GM18870 (cell line): Measurements from ENCODE around the gene HM13.
"Not testable (repeated sequence)": the region's sequence is repeated elsewhere in the genome, so short reads cannot be mapped to it uniquely, and the experiment has no call there.

Experiments used
- ATAC-seq: cut with Tn5 transposase; IDR thresholded peaks from one replicate; pipeline ENCODE4 v1.9.1; 2021; ENCODE audit warnings: moderate library complexity; ENCODE audit not compliant: unreplicated experiment

Gene HM13

GRCh38 chr20:31581391-31581790 is 67.1 kb downstream of the HM13 start:
- no peak for ATAC-seq

DNA sequence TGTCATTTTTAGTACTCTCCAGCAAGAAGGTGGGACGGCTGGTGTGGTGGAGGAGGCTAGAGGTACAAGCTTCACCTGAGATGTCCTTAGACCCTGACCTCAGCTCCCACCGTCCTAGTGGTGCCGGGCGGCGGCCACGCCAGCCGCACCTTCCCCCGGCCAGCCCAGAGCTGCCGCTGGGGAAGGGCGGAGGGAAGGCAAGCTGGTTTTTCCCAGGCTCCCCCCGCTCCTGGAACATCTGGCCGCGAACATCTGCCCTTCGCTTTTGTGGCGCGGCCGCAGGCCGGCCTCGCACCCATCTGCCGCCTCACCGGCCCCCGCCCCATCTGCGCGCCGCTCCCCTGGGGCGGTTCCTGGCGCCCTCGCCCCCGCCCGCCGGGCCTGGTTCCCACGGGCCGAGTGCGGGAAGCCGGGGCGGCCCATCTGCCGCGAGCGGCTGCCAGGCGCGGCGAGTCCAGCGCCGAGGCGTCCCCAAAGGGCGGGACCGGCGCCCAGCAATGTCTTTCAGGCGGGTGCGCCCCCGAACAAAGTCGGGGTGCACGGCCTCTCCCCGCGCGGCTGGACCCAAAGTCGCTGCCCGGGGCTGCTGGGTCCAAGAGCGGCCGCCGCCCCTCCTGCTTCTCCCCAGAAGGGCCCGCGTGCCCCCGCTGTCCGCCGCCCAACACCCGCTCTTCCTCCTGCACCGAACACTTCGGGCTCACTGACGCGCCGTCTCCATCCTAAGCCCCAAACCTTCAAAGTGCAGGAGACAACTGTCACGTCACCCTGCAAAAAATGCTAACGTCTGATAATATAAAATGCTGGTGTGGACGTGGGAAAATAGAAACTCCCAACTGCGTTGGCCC is 73.5 kb downstream of the HM13 start:
- no peak for ATAC-seq

GRCh38 chr20:31590717-31591225 is 76.5 kb downstream of the HM13 start:
- ATAC-seq = no peak

- ATAC-seq = no peak
Measured at GRCh38 chr20:31593221-31594001, 79.2 kb downstream of the HM13 start.

- no peak for ATAC-seq
Measured at GRCh38 chr20:31594002-31594557, 79.8 kb downstream of the HM13 start.

DNA sequence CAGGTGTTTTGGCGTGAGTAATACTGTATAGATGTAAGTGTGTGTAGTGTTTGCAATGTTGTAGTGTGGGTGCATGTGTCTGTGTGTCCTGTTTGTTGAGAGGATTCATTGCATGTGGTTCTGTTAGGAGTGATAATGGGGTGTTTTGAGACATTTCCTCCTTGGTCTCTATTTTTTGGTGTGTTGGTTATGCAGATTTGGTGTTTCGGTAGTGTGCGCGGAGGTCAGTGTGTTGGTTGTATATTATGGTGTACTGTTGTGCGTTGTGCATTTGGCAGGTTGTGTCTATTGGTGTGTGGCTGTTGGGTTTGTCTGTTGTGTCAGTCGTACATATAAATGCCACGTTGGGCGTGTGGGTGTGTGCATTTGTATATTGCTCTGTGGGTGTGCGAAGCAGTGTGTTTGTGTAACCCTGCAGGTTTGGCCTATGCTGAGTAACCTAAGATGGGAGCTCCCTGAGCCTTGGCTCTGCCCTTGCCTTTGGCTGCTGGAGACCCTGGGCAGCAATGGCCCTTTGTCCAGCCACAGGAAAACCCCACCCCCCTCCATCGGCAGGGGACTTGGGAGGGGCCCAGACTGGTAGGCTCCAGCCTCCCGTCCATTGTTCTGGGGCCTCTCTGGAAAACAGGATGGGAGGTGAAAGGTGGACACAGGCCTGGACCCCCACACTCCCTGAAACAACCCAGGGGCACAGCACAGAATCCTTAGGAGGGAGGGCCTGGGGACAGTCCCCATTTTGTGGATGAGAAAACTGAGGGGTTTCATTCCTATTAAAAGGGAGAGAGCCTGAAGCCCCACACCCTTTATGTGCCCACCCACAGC is 80.5 kb downstream of the HM13 start:
- no peak for ATAC-seq

- no peak for ATAC-seq
Measured at GRCh38 chr20:31595380-31595653, 81.1 kb downstream of the HM13 start.

DNA sequence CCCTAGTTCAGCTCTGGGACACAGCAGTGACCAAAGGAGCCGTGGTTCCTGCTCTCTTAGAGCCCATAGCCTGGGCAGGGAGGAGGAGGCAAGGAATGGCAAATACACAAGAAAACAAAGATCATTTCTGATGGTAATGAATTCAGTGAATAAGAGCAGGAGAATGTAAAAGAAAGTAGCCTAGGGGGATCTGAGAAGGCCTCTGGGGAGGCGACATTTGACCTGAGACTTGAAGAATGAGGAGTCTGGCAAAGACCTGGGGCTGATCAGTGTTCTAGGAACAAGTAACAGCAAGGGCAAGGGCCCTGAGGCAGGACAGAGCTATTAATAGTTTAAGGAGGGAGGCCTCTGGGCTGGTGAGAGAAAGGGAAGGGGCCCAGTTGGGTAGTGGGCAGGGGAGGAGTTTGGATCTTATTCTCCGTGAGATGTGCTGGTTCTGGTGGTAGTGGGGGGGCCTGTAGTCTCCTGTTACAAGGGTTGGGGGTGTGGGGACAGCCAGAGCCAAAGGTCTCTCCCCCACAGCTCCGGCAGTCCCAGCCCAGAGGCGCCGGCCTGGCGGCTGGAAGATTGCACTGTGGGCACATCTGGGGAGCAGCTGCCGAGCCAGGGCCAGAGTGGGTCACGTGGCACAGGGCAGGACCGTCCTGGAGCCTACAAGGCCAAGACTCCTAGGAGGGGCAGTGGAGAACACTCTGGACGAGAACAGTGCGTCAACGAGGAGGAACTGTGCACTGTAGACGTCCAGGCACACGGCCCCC is 81.6 kb downstream of the HM13 start:
- no peak for ATAC-seq

GRCh38 chr20:31596412-31596715 is 82.1 kb downstream of the HM13 start:
- ATAC-seq = not testable (repeated sequence)

DNA sequence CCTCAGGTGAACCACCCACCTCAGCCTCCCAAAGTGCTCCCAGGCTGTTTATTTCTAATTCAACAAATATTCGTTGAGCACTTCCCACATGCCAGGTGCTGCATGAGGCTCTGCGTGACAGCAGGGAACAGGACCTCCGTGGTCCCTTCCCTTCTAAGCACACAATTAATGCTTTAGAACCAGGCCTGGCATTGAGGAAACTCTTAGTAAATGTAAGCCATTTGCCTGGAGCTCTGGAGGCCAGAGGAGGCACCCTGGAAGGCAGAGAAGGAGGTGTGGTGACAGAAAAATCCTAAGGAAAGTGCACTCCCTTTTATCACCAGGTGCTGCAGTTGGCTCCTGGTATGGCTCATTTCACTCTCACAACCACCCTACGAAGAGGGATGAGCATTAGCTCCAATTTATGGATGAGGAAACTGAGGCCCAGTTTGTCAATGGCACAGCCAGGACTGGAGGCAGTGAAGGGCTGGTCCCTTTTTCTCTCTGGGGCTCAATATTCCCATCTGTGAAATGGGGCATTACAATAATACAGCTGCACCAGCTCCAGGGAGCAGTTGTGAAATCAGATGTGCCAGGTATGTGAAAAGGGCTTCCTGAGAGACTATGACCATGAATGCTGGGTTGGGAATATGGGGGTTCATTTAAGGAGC is 82.7 kb downstream of the HM13 start:
- no peak for ATAC-seq

GRCh38 chr20:31597481-31597855 is 83.2 kb downstream of the HM13 start:
- ATAC-seq = no peak

DNA sequence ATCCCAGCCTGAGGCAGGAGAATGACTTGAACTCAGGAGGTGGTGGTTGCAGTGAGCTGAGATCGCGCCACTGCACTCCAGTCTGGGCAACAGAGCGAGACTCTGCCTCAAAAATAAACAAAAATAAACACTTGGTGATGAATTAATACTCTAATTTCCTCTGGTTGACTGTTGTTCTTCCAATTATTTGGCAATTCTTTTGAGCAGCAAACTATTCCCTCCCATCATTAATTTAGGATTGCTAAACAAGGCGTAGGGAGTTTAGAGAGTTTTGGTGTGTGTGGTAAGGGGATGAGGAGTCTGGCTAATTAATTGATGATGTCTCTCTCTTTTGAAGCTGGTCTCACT is 88.2 kb downstream of the HM13 start:
- ATAC-seq = no peak

- peak; percentile 84 for ATAC-seq
Measured at GRCh38 chr20:31602779-31603441, 88.7 kb downstream of the HM13 start.

DNA sequence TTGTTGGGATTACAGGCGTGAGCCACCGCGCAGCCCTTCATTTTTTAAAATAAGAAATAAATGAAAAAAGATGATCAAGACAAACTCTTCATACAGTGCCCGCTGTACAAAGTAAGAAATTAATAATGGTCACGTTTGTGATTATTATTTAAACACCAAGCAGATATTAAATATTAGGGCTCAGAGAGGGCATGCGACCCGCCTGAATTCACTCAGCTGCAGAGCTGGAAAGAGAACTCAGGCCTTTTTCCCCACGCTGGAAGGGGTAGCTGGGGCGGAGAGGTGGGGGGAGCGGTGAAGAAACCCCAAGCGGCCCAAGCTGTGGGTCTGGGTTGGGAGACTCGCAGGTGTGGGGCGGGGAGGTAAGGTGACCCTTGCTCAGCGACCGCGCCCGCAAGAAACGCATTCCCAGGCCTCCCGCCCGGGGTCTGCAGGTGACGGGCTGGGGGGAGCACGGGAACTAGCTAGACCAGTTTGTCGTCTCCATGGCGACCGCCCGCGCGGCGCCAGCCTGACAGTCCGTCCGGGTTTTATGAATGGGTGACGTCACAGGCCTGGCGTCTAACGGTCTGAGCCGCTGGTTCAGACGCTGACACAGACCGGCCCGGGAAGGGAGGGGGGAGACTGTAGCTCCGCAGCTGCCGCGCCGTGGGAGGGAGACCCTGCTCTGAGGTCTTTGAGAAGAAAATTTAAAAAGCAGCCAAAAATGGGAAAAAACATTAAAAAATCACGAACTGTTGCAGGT is 89.8 kb downstream of the HM13 start:
- ATAC-seq = no peak

DNA sequence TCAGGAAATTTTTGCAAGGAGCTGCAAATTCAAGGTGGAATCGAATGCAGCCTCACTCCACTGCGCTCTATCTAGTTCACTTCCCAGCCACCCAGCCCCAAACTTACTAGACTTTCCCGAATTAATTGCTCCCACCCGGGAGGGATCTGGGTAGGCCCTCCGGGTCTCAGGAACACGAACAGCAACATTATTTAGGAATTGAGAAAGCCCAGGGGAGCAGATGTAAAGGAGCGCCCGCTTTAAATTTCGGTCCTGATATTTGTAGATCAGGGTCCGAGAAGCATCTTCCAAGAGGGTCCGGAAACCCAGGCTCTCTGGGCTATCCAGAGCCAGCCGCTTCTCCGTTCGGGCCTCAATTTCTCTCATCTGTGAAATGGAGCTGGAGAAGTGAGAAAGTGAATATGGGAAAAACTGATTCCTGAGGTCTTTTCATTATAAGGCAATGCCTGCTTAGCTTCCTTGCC is 90.4 kb downstream of the HM13 start:
- no peak for ATAC-seq

DNA sequence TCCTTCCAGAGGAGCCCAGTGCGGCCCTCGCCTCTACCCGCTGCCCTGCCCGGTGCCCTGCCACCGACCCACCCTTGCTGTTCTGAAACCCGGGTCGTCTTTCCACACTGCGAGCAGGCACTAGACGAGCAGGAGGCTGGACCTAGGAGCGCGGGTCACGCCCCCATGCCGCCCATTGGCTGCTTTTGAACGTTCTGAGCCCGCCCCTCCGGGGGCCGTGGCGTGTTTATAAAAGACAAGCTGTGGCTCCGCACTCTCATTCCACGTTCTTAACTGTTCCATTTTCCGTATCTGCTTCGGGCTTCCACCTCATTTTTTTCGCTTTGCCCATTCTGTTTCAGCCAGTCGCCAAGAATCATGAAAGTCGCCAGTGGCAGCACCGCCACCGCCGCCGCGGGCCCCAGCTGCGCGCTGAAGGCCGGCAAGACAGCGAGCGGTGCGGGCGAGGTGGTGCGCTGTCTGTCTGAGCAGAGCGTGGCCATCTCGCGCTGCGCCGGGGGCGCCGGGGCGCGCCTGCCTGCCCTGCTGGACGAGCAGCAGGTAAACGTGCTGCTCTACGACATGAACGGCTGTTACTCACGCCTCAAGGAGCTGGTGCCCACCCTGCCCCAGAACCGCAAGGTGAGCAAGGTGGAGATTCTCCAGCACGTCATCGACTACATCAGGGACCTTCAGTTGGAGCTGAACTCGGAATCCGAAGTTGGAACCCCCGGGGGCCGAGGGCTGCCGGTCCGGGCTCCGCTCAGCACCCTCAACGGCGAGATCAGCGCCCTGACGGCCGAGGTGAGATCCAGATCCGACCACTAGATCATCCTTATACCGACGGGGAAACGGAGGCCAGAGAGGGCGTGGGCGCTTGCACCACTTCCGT is 91.0 kb downstream of the HM13 start, which contains the start of gene ID1:
ID1 (plus strand) TSS at position 259 of the 871 bp plus-strand sequence; CDS start at position 358, 99 bp downstream.
- peak; percentile 74 for ATAC-seq

DNA sequence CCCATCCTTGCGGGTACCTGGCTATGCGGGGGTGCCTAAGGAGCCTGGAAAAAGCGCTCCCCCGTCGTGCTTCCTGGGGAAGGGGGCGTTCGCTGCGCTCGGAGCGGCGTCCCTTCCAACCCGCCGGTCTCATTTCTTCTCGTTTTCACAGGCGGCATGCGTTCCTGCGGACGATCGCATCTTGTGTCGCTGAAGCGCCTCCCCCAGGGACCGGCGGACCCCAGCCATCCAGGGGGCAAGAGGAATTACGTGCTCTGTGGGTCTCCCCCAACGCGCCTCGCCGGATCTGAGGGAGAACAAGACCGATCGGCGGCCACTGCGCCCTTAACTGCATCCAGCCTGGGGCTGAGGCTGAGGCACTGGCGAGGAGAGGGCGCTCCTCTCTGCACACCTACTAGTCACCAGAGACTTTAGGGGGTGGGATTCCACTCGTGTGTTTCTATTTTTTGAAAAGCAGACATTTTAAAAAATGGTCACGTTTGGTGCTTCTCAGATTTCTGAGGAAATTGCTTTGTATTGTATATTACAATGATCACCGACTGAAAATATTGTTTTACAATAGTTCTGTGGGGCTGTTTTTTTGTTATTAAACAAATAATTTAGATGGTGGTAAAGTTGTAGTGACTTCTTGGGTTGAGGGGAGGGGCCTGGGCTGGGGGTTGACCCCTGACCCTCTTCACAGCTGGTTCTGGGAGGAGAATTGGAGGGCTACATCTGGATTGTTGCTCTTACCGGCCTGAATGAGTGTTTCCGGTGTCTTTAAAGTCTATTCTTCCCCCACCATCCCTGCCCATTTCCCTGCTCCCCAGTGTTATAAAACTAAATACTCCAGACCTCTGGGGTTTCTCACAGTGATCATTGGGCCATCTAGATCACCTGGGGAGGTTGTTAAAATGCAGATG is 91.9 kb downstream of the HM13 start:
- no peak for ATAC-seq
